GM21526 (cell line): ENCODE results near the gene FRMD4B.
"Not testable (repeated sequence)": the region's sequence is repeated elsewhere in the genome, so short reads cannot be mapped to it uniquely, and the experiment has no call there.

Experiments
- ATAC-seq: cut with Tn5 transposase; IDR thresholded peaks from one replicate; pipeline ENCODE4 v1.9.1; 2021; ENCODE audit warnings: moderate library complexity; ENCODE audit not compliant: unreplicated experiment, low FRiP score

FRMD4B gene

DNA sequence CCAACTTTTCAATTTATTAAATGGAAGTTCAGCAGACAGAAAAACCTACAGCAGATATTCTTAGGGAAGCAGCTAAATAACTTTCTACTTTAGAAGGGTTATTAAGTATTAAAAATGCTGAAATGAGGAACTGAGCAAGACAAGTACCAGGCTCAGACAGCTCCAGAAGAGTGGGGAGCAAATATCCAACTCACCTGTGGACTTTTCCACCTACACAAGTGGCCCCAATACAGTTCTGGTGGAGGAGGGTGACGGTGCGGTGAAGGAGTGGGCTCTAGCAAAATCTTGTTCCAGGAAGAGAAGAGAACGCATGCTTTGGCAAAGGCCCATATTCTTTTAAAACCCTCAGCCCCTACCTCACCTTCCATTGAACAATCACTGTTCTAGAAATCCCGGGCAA lies 133.7 kb downstream of the FRMD4B start:
- ATAC-seq, result no peak

- ATAC-seq, result no peak
Observed at GRCh38 chr3:69251078-69251805, 134.6 kb downstream of the FRMD4B start.

GRCh38 chr3:69250014-69250413 lies 135.9 kb downstream of the FRMD4B start:
- no peak for ATAC-seq

- no peak for ATAC-seq
Observed at GRCh38 chr3:69249001-69249400, 136.9 kb downstream of the FRMD4B start.

DNA sequence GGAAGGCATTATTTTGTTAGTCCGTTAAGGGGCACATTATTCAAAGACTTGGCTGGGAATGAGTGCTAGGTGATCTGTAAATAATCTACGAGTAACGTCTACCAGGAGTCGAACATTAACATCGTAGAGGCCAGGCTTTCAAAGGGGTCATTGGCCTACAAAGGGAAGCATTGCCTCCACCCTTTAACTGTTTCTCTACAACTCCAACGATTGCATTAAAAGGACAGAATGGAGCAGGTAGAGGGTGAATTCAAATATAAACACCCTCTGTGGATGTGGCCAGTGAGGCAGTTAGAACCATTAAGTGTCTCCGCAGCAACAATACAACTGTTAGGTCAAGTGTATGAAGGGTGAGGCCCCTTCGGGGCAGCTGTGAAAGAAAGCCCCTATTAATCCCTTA lies 137.5 kb downstream of the FRMD4B start:
- ATAC-seq, result no peak

GRCh38 chr3:69246612-69247011 lies 139.3 kb downstream of the FRMD4B start:
- no peak for ATAC-seq

DNA sequence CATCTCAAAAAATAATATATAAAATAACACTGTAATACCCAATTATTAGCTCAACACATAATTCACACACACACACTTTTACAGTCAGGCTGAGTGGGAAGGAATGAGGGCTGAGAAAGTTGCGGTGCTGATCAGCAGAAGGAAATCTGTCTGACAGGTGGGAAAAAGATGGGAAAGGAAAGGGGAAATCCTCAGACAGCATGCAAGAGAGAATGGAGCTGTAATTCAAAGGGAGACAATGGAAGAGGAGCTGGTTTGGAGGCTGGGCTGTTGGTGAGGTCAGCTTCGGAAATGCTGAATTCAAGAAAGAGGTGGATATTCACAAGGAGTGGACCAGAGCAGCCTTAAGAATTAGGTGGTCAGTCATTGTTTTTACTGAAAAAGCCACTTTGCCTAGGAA lies 141.8 kb downstream of the FRMD4B start:
- ATAC-seq, result no peak

GRCh38 chr3:69241769-69242168 lies 144.1 kb downstream of the FRMD4B start:
- no peak for ATAC-seq

GRCh38 chr3:69240651-69241568 lies 145.0 kb downstream of the FRMD4B start:
- no peak for ATAC-seq

DNA sequence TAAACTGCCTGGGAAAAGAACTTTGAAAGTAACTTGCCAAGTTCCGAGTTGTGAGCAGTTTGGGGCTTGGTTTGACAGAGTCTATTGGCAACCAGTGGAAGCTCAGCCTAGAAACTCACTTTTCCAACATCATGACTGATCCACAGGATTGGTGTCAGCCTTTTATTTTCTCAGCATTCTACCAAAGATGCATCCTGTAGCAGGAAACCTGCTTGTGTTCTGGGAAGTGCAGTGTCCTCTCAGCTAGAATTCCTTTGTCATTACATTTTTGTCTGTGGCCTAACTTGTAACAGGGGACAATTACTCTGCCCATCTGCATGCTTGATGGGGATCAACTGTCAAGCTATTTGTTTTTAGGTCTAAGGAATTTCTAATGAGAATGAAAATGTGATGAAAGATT lies 146.8 kb downstream of the FRMD4B start:
- ATAC-seq, result no peak

DNA sequence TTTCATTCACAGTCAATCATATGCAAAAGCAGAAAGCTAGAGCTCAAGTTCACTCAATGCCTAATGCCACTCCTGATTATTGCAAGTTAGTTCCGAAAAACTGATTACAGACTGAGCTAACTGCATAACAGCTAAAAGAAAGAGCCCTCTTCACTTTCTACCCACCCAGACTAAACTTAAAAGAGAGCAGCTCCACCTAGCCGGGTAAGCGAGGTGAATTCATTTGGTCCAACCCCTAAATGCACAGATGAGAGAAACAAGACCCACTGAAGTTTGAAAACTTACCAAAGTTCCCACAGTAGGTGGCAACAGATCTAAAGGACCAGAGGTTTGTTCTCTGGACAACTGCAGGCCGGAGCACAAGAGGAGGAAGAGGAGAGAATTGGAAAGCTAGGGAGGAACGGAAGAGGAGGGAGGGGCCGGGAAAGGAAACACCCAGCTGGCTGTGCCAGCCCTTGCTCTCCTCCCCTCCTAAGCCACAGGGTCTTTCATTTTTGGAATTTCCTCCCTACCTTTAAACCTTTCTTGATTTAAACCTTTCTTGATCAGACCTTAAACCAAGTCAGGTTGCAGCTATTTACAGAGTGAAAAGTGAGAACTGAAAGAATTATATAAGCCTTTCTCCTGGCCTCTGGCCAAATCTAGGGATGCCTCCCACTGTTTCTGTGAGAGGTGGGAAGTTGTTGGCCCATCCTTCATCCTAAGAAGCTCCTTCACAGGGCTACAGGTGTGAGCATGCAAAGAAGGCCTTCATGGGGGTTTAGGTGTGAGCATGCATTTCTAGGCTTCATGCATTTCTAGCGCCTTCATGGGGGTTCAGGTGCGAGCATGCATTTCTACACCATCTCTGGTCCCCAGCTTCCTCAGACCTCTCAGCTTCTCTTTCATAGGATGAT lies 148.8 kb downstream of the FRMD4B start:
- ATAC-seq, result no peak

DNA sequence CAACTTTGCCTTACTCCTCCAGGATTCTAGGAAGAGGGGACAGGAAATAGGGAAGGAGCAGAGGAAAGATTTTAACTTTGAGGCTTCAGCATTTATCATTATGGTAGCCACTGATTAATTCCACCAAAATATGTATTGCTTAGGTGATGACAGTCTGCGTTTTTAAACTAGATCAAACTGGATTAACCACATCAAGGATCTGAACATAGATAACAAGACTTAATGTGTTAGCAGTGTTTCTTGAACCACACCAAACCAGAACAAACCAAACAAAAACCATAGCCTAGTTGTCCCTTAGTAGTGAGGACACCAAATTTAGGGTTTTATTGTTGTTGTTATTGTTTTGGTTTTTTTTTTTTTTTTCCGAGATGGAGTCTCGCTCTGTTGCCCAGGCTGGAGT lies 150.0 kb downstream of the FRMD4B start:
- ATAC-seq, result no peak

- not testable (repeated sequence) for ATAC-seq
Observed at GRCh38 chr3:69235227-69235626, 150.7 kb downstream of the FRMD4B start.

DNA sequence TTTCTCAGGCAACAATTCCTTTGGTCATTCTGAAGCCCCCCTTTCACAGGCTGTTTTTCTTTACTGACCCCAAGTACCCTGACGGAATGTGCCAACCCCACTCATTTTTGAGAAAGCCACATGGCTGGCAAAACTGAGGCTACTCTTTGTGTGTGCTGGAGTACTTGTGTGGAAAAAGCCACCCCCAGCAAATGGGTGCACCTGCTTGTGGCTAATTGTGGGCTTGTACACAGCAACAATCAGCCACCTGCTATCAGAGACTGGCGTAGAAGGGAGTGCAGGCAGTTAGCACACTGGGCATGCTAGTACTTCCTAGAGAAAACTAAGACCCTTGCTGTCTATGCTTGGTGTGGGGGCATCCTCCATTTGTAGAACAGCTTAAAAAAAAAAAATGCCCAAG lies 153.4 kb downstream of the FRMD4B start:
- no peak for ATAC-seq

DNA sequence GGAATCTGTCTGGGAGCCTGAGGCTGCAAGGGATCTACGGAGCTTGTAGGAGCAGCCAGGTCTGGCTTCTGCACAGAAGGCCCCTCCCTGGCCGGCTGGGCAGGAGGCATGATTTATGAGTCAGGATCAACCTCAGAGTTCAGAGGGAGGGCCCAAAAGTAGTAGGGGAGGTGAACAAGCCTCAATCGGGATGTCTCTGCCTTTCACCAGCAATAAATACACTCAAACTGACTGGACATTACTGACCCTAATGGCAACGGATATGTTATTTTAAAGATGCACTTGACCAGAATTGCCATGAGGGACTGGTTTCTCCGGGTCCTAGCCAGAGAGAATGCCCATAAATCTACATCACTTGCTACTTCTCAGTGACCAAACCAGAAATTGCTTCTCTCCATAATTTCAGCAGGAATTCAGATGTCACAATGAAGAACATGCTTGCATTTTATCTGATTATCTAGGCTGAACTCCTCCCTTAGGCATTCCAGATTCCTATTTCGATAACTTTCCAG lies 153.9 kb downstream of the FRMD4B start:
- ATAC-seq, result no peak

- ATAC-seq, result no peak
Observed at GRCh38 chr3:69226071-69226470, 159.8 kb downstream of the FRMD4B start.

- no peak for ATAC-seq
Observed at GRCh38 chr3:69219101-69219708, 166.7 kb downstream of the FRMD4B start.

GRCh38 chr3:69218079-69218478 lies 167.8 kb downstream of the FRMD4B start:
- ATAC-seq, result no peak

GRCh38 chr3:69216981-69217380 lies 168.9 kb downstream of the FRMD4B start:
- ATAC-seq, result no peak

- ATAC-seq, result no peak
Observed at GRCh38 chr3:69214241-69214640, 171.6 kb downstream of the FRMD4B start.
